Esophagus muscularis mucosa (tissue), 4 donors: ENCODE measurements around the gene VPS29. TPM values are rescaled to one million over a fixed set of nuclear protein-coding genes. Genes with fewer than 3 reads are reported as not detected.

ENCODE experiments used
- DNase-seq: peaks from one replicate; pipeline ENCODE4 v3.0.0-alpha.2; 2017; ENCODE audit errors: extremely low spot score
- H3K27ac ChIP-seq, 4 donors: fragments of 200-600 bp; sonication (generic); replicated peaks in 1 of 4; 1 replicate in 3 of 4; 2 replicates in 1 of 4; pipeline ENCODE4 v1.5.1; 2016 to 2019; ENCODE audit warnings: mild to moderate bottlenecking in 1 of 4
- H3K27me3 ChIP-seq, 4 donors: fragments of 200-600 bp; sonication (generic); one replicate each; pipeline versions ENCODE4 v1.5.1 to v1.6.0; 2016 to 2019
- H3K36me3 ChIP-seq, 4 donors: fragments of 200-600 bp; sonication (generic); one replicate each; pipeline ENCODE4 v1.5.1; 2016 to 2019
- H3K4me1 ChIP-seq, 4 donors: fragments of 200-600 bp; sonication (generic); one replicate each; pipeline ENCODE4 v1.5.1; 2016 to 2019
- H3K4me3 ChIP-seq, 4 donors: fragments of 200-600 bp; sonication (generic); 1 replicate in 2 of 4; 2 replicates in 2 of 4; pipeline ENCODE4 v1.5.1; 2016 to 2019; ENCODE audit warnings: mild to moderate bottlenecking in 4 of 4, moderate library complexity in 1 of 4
- H3K9me3 ChIP-seq, 4 donors: fragments of 200-600 bp; sonication (generic); 1 replicate in 3 of 4; 2 replicates in 1 of 4; pipeline ENCODE4 v1.5.1; 2016 to 2019
- CTCF ChIP-seq, 3 experiments: fragments of 200-600 bp in 2 of 3; fragments of 450-650 bp in 1 of 3; sonication (generic) in 2 of 3; IDR thresholded peaks; one replicate each; pipeline ENCODE4 v1.5.1; 2017 to 2019; ENCODE audit warnings: antibody characterized with exemption in 3 of 3, mild to moderate bottlenecking in 2 of 3, moderate library complexity in 1 of 3
- EP300 ChIP-seq: sonication (generic); formaldehyde crosslinking; IDR thresholded peaks from one replicate; pipeline ENCODE4 v1.6.1; 2017; ENCODE audit warnings: antibody characterized with exemption
- POLR2A ChIP-seq: fragments of 450-650 bp; IDR thresholded peaks from one replicate; pipeline ENCODE4 v1.6.1; 2017; ENCODE audit warnings: antibody characterized with exemption, moderate library complexity, mild to moderate bottlenecking, low read depth
- POLR2AphosphoS5 ChIP-seq, 2 donors: sonication (generic); formaldehyde crosslinking; IDR thresholded peaks; one replicate each; pipeline ENCODE4 v1.6.1; 2017; ENCODE audit warnings: antibody characterized with exemption in 2 of 2
- WGBS: methylation state at CpG from one replicate; pipeline ENCODE4 v1.1.5; 2018; 5-methylcytosine and 5-hydroxymethylcytosine counted together
- intact Hi-C: fragments of 100-400 bp; cut with DNase I; formaldehyde crosslinking; loops from one replicate; pipeline ENCODE4 v1.15.1; 2023
- total RNA-seq, 4 donors: library from RNA; depleted of rRNA; stranded (reverse); fragments of >200 nt; gene quantifications; one replicate each; pipeline versions ENCODE4 v1.1.0 to v1.2.1, GENCODE V29; 2016

VPS29 gene
- 100 to 1,000 TPM; 126 to 166 (median 156) TPM for total RNA-seq

- Histone ChIP-seq H3K27ac (peak within 1 kb of the TSS; percentile 92 to 97 (median 96)), H3K4me3 (peak within 1 kb of the TSS; percentile 87 to 98 (median 93)), H3K9me3 (no peaks in the 10 kb centered on the region), H3K4me1 (peaks cover 35 to 46% (median 45%) of the 10 kb centered on the region in 4 donors), H3K27me3 (no peaks in the 10 kb centered on the region), H3K36me3 (peaks cover 0 to 7% (median 0%) of the 10 kb centered on the region in 4 donors)
- WGBS: 12% methylated on average over 45 of the region's 61 CpGs
- TF ChIP-seq POLR2A (peak; percentile 89), POLR2AphosphoS5 (IDR thresholded peaks at IDR 0.05) (peak; percentile 99), CTCF (IDR thresholded peaks at IDR 0.05) (peak in 1 of 3 experiments; percentile 18), EP300 (no peak)
- DNase-seq: peak; percentile 99
- intact Hi-C loops: loop anchor here (2.0 kb wide), 1 partner anchor 33 kb away; the partner anchor contains the start of genes FAM216A and GPN3
These were observed at the start of gene VPS29, which contains the start of gene RAD9B for GRCh38 chr12:110501752-110502738. TSS of gene VPS29 (minus strand) at chr12:110502111. CDS start at chr12:110502051, 60 bp downstream. TSS of gene RAD9B (plus strand) at chr12:110502331. CDS start at chr12:110502338, 7 bp downstream.

- H3K27ac ChIP-seq: peak overlapping the region; percentile 64 to 92 (median 78)
- 81% methylated on average over 4 of the region's 4 CpGs for WGBS
These were observed 49.1 kb upstream of the VPS29 start for GRCh38 chr12:110550981-110551380.

GRCh38 chr12:110549716-110550115, 47.8 kb upstream of the VPS29 start:
- no peak for DNase-seq
- intact Hi-C loops: loop anchor here (5.0 kb wide), 1 partner anchor 33 kb away; the partner anchor contains the start of gene PPTC7
- Histone ChIP-seq H3K4me1 (peaks cover 49 to 100% (median 100%) of the 10 kb centered on the region in 4 donors), H3K36me3 (peaks cover 0 to 19% (median 6%) of the 10 kb centered on the region in 4 donors), H3K9me3 (no peaks in the 10 kb centered on the region), H3K27ac (peak overlapping the region; percentile 64 to 92 (median 78)), H3K27me3 (no peaks in the 10 kb centered on the region), H3K4me3 (no peak overlapping the region)
- TF ChIP-seq CTCF (IDR thresholded peaks at IDR 0.05): no peak
- no peak for TF ChIP-seq EP300
- no peak for TF ChIP-seq POLR2AphosphoS5 (IDR thresholded peaks at IDR 0.05)
- 64% methylated on average over 2 of the region's 2 CpGs for WGBS

More at GRCh38 chr12:110550981-110551380, 49.1 kb upstream of the VPS29 start:
- Histone ChIP-seq H3K4me3 (no peak overlapping the region), H3K9me3 (no peaks in the 10 kb centered on the region), H3K4me1 (peaks cover 43 to 100% (median 100%) of the 10 kb centered on the region in 4 donors), H3K27me3 (no peaks in the 10 kb centered on the region), H3K36me3 (peaks cover 0 to 7% (median 2%) of the 10 kb centered on the region in 4 donors)
- TF ChIP-seq POLR2AphosphoS5 (IDR thresholded peaks at IDR 0.05) (peak in 1 of 2 donors; percentile 26), POLR2A (no peak)
- intact Hi-C loops: no loop called here
- no peak for DNase-seq

- H3K4me1 ChIP-seq: peaks cover 56 to 100% (median 100%) of the 10 kb centered on the region in 4 donors
- no peak for DNase-seq
- peaks cover 0 to 19% (median 6%) of the 10 kb centered on the region in 4 donors for H3K36me3 ChIP-seq
- intact Hi-C loops: loop anchor here (5.0 kb wide), 1 partner anchor 34 kb away; the partner anchor contains the start of gene PPTC7
- H3K27ac ChIP-seq: peak overlapping the region; percentile 64 to 92 (median 78)
- no peak for TF ChIP-seq POLR2A
- TF ChIP-seq POLR2AphosphoS5 (IDR thresholded peaks at IDR 0.05): peak; percentile 5 to 32
- no peak for TF ChIP-seq CTCF (IDR thresholded peaks at IDR 0.05)
- no peak for TF ChIP-seq EP300
- H3K4me3 ChIP-seq: no peak overlapping the region
- H3K27me3 ChIP-seq: no peaks in the 10 kb centered on the region
- 50% methylated on average over 7 of the region's 7 CpGs for WGBS
- H3K9me3 ChIP-seq: no peaks in the 10 kb centered on the region
These were observed 46.8 kb upstream of the VPS29 start for GRCh38 chr12:110548678-110549077.

GRCh38 chr12:110547090-110547489, 45.2 kb upstream of the VPS29 start:
- H3K4me3 ChIP-seq: no peak overlapping the region
- H3K9me3 ChIP-seq: no peaks in the 10 kb centered on the region
- H3K36me3 ChIP-seq: peaks cover 0 to 19% (median 6%) of the 10 kb centered on the region in 4 donors
- peaks cover 64 to 100% (median 100%) of the 10 kb centered on the region in 4 donors for H3K4me1 ChIP-seq
- no peak for TF ChIP-seq EP300
- no peak for TF ChIP-seq POLR2AphosphoS5 (IDR thresholded peaks at IDR 0.05)
- no peak for TF ChIP-seq POLR2A
- TF ChIP-seq CTCF (IDR thresholded peaks at IDR 0.05): no peak
- intact Hi-C loops: loop anchor here (5.0 kb wide), 1 partner anchor 35 kb away; the partner anchor contains the start of gene PPTC7
- WGBS: 53% methylated on average over 2 of the region's 2 CpGs
- DNase-seq: no peak
- no peaks in the 10 kb centered on the region for H3K27me3 ChIP-seq
- peak overlapping the region; percentile 83 to 92 (median 89) for H3K27ac ChIP-seq
